IPS DF 19.7 (cell line): ENCODE data around the gene ASCL3.
"Not testable (repeated sequence)": the region's sequence is repeated elsewhere in the genome, so short reads cannot be mapped to it uniquely, and the experiment has no call there.

Experiments
- DNase-seq: peaks from one replicate; pipeline ENCODE4 v3.0.0-alpha.2; 2013; ENCODE audit warnings: low read depth, low spot score

Gene ASCL3

GRCh38 chr11:8942518-8943066, at the start of gene ASCL3:
Gene ASCL3, minus strand, starts transcription at chr11:8943016. Its CDS starts 4,855 bp downstream, at chr11:8938161.
- DNase-seq: no peak

- DNase-seq: no peak
These were observed 46.6 kb upstream of the ASCL3 start for GRCh38 chr11:8989453-8989852.

GRCh38 chr11:8988329-8989234, 45.8 kb upstream of the ASCL3 start:
- no peak for DNase-seq

- no peak for DNase-seq
These were observed 44.6 kb upstream of the ASCL3 start for GRCh38 chr11:8987446-8987845.

GRCh38 chr11:8986772-8987171, 44.0 kb upstream of the ASCL3 start:
- DNase-seq: not testable (repeated sequence)

- DNase-seq: no peak
These were observed 42.6 kb upstream of the ASCL3 start for GRCh38 chr11:8985462-8985861.

- DNase-seq: no peak
These were observed 40.7 kb upstream of the ASCL3 start for GRCh38 chr11:8983552-8983951.

GRCh38 chr11:8980485-8980884, 37.7 kb upstream of the ASCL3 start:
- no peak for DNase-seq

GRCh38 chr11:8979365-8979764, 36.5 kb upstream of the ASCL3 start:
- DNase-seq: not testable (repeated sequence)

GRCh38 chr11:8973121-8973520, 30.3 kb upstream of the ASCL3 start:
- no peak for DNase-seq

- no peak for DNase-seq
These were observed 29.1 kb upstream of the ASCL3 start for GRCh38 chr11:8971924-8972316.

- DNase-seq: no peak
These were observed 28.5 kb upstream of the ASCL3 start for GRCh38 chr11:8971196-8971923.

- DNase-seq: no peak
These were observed 24.4 kb upstream of the ASCL3 start for GRCh38 chr11:8967184-8967583.

GRCh38 chr11:8964324-8965320, 21.8 kb upstream of the ASCL3 start, which contains the start of gene TMEM9B:
Gene TMEM9B, minus strand, starts transcription at chr11:8964442. Its CDS starts 129 bp downstream, at chr11:8964313.
- peak; percentile 54 for DNase-seq

- peak; percentile 52 for DNase-seq
These were observed 20.9 kb upstream of the ASCL3 start for GRCh38 chr11:8963569-8964323.

GRCh38 chr11:8962841-8963240, 20.0 kb upstream of the ASCL3 start:
- DNase-seq: no peak

- no peak for DNase-seq
These were observed 18.6 kb upstream of the ASCL3 start for GRCh38 chr11:8961401-8961800.

- DNase-seq: peak; percentile 73
These were observed 16.8 kb upstream of the ASCL3 start for GRCh38 chr11:8959546-8960166.

- DNase-seq: no peak
These were observed 14.0 kb upstream of the ASCL3 start for GRCh38 chr11:8956860-8957259.

GRCh38 chr11:8948886-8949285, 6.1 kb upstream of the ASCL3 start:
- no peak for DNase-seq
